ENCODE results near the gene FAT3. TPM values are rescaled to one million over a fixed set of nuclear protein-coding genes. Genes with fewer than 3 reads are reported as not detected.

Gene FAT3
- total RNA-seq (2011; cell fraction: chromatin; rRNA removed; ENCODE audit: low replicate concordance), result not detected in 2 replicates
- not detected in 2 replicates for total RNA-seq (2011; cell fraction: nucleolus; rRNA removed)
- total RNA-seq (2011; cell fraction: nucleoplasm; rRNA removed), result under 0.01 TPM in 1 of 2 replicates, not detected in the other
- total RNA-seq (2014; rRNA removed), result not detected in 2 replicates
- not detected in 2 replicates for total RNA-seq (2014; rRNA removed; fragmentation: Illumina TruSeq; extraction: Trizol)
- total RNA-seq (2015; rRNA removed; fragmentation: Illumina TruSeq; extraction: Trizol), result under 0.01 and 0.11 TPM in 2 replicates
- total RNA-seq (2021), result 0.13 TPM in 1 of 2 replicates, not detected in the other
- under 0.01 TPM in 1 of 2 replicates, not detected in the other for polyA plus RNA-seq (2011; rRNA removed)
- under 0.01 TPM in 1 of 2 replicates, not detected in the other for polyA plus RNA-seq (2011; cell fraction: cytosol; rRNA removed)
- polyA plus RNA-seq (2011; cell fraction: nucleus; rRNA removed), result under 0.01 TPM in 2 replicates
- 0.07 TPM in 1 of 2 replicates, not detected in the other for polyA plus RNA-seq (2012)
- polyA plus RNA-seq (2014; fragmentation: Illumina TruSeq; extraction: Trizol), result not detected in 2 replicates
- polyA plus RNA-seq (2014; fragmentation: Nextera tagmentation; extraction: Ambion mirVana), result not detected
- not detected in 2 replicates for polyA plus RNA-seq (2014; rRNA removed)
- polyA minus RNA-seq (2011; rRNA and poly(A)+ RNA removed), result 0.15 and 0.49 TPM in 2 replicates
- polyA minus RNA-seq (2011; cell fraction: cytosol; rRNA and poly(A)+ RNA removed), result not detected in 2 replicates
- under 0.01 TPM in 1 of 2 replicates, not detected in the other for polyA minus RNA-seq (2011; cell fraction: nucleus; rRNA and poly(A)+ RNA removed)
- percentile 2 among the genes with signal in this experiment for Bru-seq, nascent RNA
- BruChase-seq, experiment 1, labeled RNA remaining after a 2-hour chase, result percentile 4 among the genes with signal in this experiment
- percentile 1 among the genes with signal in this experiment for BruChase-seq, experiment 2, labeled RNA remaining after a 6-hour chase
- long read RNA-seq, experiment 1, result 0 reads
- long read RNA-seq, experiment 2, result 0 reads
- long read RNA-seq, experiment 3, result 0 reads

DNA sequence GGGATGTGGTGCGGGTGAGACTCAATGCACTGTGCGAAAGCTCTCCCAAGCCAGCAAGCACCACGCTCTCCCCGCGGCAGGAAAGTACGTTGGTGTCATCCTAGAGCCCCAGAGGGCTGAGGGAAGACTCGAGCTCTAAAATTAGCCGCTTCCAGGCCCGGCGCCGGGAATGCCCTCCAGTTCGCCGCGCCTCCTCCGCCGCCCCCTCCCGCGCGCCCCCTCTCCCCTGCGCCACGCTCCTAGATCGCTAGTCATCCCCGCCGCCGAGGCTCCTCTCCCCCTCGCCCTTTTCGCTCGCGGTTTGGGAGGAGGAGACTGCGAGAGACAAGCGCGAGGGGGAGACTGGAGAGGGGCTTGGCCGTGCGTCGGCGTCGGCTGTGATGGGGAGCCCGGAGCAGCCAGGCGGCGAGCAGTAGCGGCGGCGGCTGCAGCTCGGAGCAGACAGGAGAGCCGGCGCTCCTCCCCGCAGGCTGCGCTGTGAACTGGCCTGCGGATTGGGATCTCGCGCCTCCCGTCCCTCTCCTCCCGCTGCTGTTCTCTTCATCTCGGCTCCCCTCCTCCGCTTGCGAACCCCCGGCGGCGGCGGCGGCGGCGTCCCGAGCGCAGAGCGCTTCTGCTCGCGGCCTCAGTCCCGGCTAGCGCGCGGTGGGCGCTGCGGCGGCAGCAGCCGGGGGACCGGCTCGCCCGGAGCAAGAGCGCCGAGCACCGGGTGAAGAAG is at the start of gene FAT3:
FAT3 (plus strand) TSS at position 412 of the 718 bp plus-strand sequence. CDS start 127,295 bp downstream, outside the sequence.
- 20% methylated on average over 36 of the region's 82 CpGs for WGBS (ENCODE audit: insufficient coverage, low coverage, missing lambda C conversion rate)
- CTCF ChIA-PET (ENCODE audit: low intra/inter-chr PET ratio), result no interaction called here
- no peak within 1 kb of the TSS for H3K4me3 ChIP-seq
- H3K27me3 ChIP-seq (ENCODE audit: control insufficient read depth in 2 of 2, insufficient read depth in 2 of 2, low read length in 2 of 2), result peaks cover 0 to 29% of the 10 kb centered on the region in 2 experiments; a peak in 2 of 5 replicates
- H3K4me1 ChIP-seq (replicated peaks in 1 of 2; ENCODE audit: control insufficient read depth in 2 of 2, insufficient read depth in 2 of 2, low read length in 2 of 2), result peaks cover 0 to 19% of the 10 kb centered on the region in 2 experiments; a peak in 2 of 5 replicates
- no peaks in the 10 kb centered on the region for H3K9me1 ChIP-seq (ENCODE audit: control insufficient read depth, insufficient read depth, low read length)
- POLR2A ChIA-PET, result no interaction called here
- in situ Hi-C loops (cut with MboI) (no loop called here), intact Hi-C loops (cut with micrococcal nuclease) (no loop called here)
- H3K9ac ChIP-seq (ENCODE audit: insufficient read depth in 1 of 2, low read depth in 2 of 2, low read length in 2 of 2), result no peak within 1 kb of the TSS
- H3K4me2 ChIP-seq (ENCODE audit: insufficient read depth, low read length), result no peak within 1 kb of the TSS
- no peak within 1 kb of the TSS for H3K27ac ChIP-seq (ENCODE audit: extremely low read depth, low read depth, low read length)
- FAIRE-seq (no peak), DNase-seq (ENCODE audit: extremely low read depth in 1 of 4, low spot score in 3 of 4) (no peak), ATAC-seq (no peak; the same call in 2 of the 3 replicates)
- TF ChIP-seq STAT6 (CRISPR knock-in tag; IDR thresholded peaks at IDR 0.05), result no peak
- TF ChIP-seq NR2C2 (CRISPR knock-in tag; IDR thresholded peaks at IDR 0.05), result no peak
- no peak for TF ChIP-seq NR2C2 (tag; IDR thresholded peaks at IDR 0.05)
- TF ChIP-seq ZNF76 (CRISPR knock-in tag; IDR thresholded peaks at IDR 0.05; ENCODE audit: borderline replicate concordance), result no peak
- TF ChIP-seq ZBTB33 (CRISPR knock-in tag; IDR thresholded peaks at IDR 0.05), result peak; percentile 28; the same call in 1 of the 2 replicates
- no peak for TF ChIP-seq MEIS2 (IDR thresholded peaks at IDR 0.05; ENCODE audit: partially characterized antibody)
- no peak for TF ChIP-seq CHD2 (IDR thresholded peaks at IDR 0.05; ENCODE audit: low read depth, low read length)
- H4K20me1 ChIP-seq (replicated peaks; ENCODE audit: control insufficient read depth, insufficient read depth, low read length), result no peaks in the 10 kb centered on the region
- H3K79me2 ChIP-seq (ENCODE audit: control insufficient read depth, insufficient read depth, low read length), result no peaks in the 10 kb centered on the region
- H3K9me3 ChIP-seq (replicated peaks; ENCODE audit: control insufficient read depth, insufficient read depth, low read depth, low read length), result no peaks in the 10 kb centered on the region
- no peak within 1 kb of the TSS for H2AFZ ChIP-seq (ENCODE audit: low read depth, low read length)
- no TSS peak for BruUV-seq (replicated peaks)
- no peaks in the 10 kb centered on the region for H3K36me3 ChIP-seq (ENCODE audit: control insufficient read depth, insufficient read depth, low read length)
